Parathyroid adenoma (tissue), 2 donors: ENCODE data around the gene CHST12.

Experiments used
- H2AFZ ChIP-seq: fragments of 300-600 bp; sonication (generic); one replicate; pipeline ENCODE4 v1.7.0; 2017; ENCODE audit warnings: antibody characterized with exemption, mild to moderate bottlenecking
- H3K27ac ChIP-seq: fragments of 300-600 bp; sonication (generic); one replicate; pipeline ENCODE4 v1.7.0; 2017
- H3K27me3 ChIP-seq: fragments of 300-600 bp; sonication (generic); one replicate; pipeline ENCODE4 v1.7.0; 2017; ENCODE audit warnings: low read length; ENCODE audit not compliant: control insufficient read depth, insufficient read depth
- H3K36me3 ChIP-seq: fragments of 300-600 bp; sonication (generic); one replicate; pipeline ENCODE4 v1.7.0; 2017; ENCODE audit warnings: low read length; ENCODE audit not compliant: control insufficient read depth, insufficient read depth
- H3K4me1 ChIP-seq: fragments of 300-600 bp; sonication (generic); one replicate; pipeline ENCODE4 v1.7.0; 2017; ENCODE audit warnings: control low read depth
- H3K4me2 ChIP-seq: fragments of 300-600 bp; sonication (generic); one replicate; pipeline ENCODE4 v1.7.0; 2017; ENCODE audit warnings: low read length
- H3K4me3 ChIP-seq: fragments of 300-600 bp; sonication (generic); one replicate; pipeline ENCODE4 v1.7.0; 2017; ENCODE audit warnings: low read depth, low read length
- H3K79me2 ChIP-seq: fragments of 300-600 bp; sonication (generic); one replicate; pipeline ENCODE4 v1.7.0; 2017; ENCODE audit warnings: control low read depth
- H3K9ac ChIP-seq: fragments of 300-600 bp; sonication (generic); one replicate; pipeline ENCODE4 v1.7.0; 2017; ENCODE audit warnings: mild to moderate bottlenecking
- H3K9me3 ChIP-seq: fragments of 300-600 bp; sonication (generic); one replicate; pipeline ENCODE4 v1.7.0; 2017; ENCODE audit warnings: low read length; ENCODE audit not compliant: control insufficient read depth
- TF ChIP-seq, protein P1 (sequence below): fragments of 300-600 bp; sonication (generic); IDR thresholded peaks from one replicate; pipeline ENCODE4 v1.7.0; 2017; ENCODE audit warnings: antibody characterized with exemption, mild to moderate bottlenecking
- donor health status: primary hyperparathyroidism.

CHST12 gene

DNA sequence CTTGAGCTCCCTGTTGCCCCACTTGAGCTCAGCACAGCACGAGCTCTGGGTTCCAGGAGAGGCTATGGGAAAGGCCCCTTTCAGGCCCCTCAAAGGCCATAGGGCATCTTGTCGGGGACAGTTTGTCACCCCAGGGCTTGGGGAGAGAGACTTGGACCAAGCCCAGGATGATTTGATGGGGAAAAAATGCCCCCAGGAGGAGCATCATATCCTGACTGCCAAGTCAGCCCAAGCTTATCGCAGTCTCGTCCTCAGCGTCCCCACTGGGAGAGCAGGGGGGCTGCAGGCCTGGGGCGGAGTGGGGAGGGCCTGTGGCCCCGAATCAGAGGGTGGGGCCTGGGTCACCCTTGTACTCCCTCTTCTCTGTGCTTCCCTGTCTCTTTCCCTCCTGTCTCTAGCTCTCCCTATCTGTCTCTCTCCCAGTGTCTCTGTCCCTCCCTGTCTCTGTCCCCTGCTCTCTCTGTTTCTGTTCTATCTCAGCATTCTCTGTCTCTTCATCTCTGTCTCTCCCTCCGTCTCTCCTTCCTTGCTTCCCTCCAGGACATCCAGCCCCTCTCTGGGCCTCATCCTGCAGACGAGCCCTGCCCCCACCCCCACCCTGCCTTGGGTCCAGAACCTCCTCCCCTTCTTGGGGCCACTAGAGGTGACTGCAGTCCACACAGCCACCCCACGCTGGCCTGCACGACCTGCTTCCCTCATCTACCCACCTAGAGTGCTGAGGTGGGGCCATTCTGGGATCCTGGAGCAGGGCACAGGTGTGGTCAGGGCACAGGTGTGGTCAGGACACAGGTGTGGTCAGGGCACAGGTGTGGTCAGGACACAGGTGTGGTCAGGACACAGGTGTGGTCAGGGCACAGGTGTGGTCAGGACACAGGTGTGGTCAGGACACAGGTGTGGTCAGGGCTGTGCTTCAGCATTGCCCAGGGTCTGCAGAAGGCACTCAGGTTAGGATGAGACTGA is 90.1 kb downstream of the CHST12 start:
- Histone ChIP-seq H3K4me1 (no peaks in the 10 kb centered on the region), H3K27ac (no peak overlapping the region), H3K4me3 (no peak overlapping the region), H2AFZ (no peak overlapping the region), H3K79me2 (no peaks in the 10 kb centered on the region), H3K4me2 (no peak overlapping the region), H3K27me3 (no peaks in the 10 kb centered on the region), H3K9ac (no peak overlapping the region), H3K9me3 (no peaks in the 10 kb centered on the region), H3K36me3 (no peaks in the 10 kb centered on the region)
- TF ChIP-seq, protein P1, sequence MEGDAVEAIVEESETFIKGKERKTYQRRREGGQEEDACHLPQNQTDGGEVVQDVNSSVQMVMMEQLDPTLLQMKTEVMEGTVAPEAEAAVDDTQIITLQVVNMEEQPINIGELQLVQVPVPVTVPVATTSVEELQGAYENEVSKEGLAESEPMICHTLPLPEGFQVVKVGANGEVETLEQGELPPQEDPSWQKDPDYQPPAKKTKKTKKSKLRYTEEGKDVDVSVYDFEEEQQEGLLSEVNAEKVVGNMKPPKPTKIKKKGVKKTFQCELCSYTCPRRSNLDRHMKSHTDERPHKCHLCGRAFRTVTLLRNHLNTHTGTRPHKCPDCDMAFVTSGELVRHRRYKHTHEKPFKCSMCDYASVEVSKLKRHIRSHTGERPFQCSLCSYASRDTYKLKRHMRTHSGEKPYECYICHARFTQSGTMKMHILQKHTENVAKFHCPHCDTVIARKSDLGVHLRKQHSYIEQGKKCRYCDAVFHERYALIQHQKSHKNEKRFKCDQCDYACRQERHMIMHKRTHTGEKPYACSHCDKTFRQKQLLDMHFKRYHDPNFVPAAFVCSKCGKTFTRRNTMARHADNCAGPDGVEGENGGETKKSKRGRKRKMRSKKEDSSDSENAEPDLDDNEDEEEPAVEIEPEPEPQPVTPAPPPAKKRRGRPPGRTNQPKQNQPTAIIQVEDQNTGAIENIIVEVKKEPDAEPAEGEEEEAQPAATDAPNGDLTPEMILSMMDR: no peak

DNA sequence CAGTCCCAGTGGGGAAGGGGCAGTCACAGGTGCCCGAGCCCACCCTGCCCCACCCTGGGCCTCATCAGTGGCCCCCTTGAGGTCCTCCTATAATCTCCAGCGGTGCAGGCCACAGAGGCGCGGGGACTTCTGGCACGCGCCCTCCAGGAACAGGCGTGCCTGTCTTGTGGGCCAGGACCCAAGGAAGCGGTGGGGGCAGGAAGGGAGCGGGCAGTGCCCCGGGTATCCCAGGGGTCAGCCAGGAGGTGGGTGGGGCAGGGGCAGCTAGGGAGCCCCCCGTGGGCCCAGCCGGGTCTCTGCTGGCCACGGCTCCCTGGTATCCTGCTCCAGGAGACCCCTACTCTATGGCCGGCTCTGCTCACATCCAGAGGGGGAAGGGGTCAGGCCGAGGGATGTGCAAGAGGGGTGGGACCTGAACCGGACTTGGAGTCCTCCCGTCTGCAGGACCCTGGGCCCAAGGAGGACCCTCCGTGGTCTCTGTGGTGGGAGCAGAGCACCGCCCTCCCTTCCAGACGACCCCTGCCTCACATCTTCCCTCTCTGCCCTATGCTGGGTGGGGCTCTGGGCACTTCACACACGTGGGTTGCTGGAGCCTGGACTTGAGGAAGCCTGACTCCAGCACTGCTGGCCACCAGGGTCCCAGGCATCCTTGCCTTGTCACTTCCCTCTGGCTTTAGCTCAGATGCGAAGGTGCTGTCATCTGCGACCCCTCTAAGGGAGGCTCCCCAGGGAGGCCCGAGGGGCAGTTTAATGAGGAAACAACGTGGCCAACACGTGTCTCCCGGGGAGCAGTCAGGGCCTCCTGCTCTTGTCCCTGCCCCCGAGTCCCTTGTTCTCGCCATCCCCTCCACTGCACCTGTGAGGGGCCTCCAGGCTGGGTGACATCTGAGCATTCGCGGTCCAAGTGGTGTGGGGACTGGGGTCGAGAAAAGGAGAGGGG is 91.0 kb downstream of the CHST12 start:
- Histone ChIP-seq H3K36me3 (no peaks in the 10 kb centered on the region), H3K4me2 (no peak overlapping the region), H3K79me2 (no peaks in the 10 kb centered on the region), H3K27ac (no peak overlapping the region), H3K27me3 (no peaks in the 10 kb centered on the region), H3K4me1 (no peaks in the 10 kb centered on the region), H3K9me3 (no peaks in the 10 kb centered on the region), H3K9ac (no peak overlapping the region), H2AFZ (no peak overlapping the region), H3K4me3 (no peak overlapping the region)
- TF ChIP-seq, protein P1: no peak

DNA sequence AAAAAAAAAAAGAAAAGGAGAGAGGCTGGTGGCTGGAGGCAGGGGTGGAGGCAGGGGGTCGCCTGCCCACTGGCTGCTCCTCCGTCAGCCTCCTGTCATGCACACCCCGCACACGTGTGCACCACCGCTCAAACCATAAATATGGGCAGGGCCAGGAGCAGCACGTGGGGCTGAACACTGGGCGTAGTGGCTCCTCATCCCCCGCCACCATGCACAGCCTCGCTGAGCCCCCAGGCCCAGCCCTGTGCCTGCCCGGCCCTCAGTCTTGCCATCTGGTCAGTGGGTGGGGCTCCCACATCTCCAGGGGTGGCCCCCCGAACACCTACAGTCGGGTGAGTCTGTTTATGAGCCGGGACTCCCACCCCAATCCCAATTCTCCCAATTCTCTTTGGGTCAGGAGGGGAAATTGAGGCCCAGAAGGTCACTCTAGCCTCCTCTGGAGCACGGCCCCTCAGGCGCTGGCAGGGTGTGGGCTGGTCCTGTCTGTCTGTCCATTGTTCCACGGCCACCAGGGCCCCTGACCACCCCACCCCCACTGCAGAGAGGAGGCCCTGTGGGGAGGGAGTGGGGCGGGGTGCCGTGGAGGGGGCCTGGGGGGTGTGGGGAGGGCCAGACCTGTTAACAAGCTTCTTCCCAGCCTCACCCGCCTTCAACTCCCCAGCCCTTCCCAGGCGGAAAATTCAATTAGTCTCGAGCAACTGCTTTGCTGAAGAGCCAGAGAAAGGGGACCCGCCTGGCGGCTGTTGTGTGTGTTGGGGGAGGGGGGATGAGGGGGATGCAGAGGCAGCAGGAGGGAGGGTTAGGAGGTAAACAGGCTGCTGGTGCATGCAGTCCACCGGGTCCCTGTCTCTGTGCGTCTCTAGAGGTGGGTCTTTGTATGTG is 92.2 kb downstream of the CHST12 start:
- Histone ChIP-seq H3K36me3 (no peaks in the 10 kb centered on the region), H3K27ac (no peak overlapping the region), H2AFZ (no peak overlapping the region), H3K4me3 (no peak overlapping the region), H3K4me2 (no peak overlapping the region), H3K9me3 (no peaks in the 10 kb centered on the region), H3K79me2 (no peaks in the 10 kb centered on the region), H3K9ac (no peak overlapping the region), H3K4me1 (no peaks in the 10 kb centered on the region), H3K27me3 (no peaks in the 10 kb centered on the region)
- TF ChIP-seq, protein P1: no peak

DNA sequence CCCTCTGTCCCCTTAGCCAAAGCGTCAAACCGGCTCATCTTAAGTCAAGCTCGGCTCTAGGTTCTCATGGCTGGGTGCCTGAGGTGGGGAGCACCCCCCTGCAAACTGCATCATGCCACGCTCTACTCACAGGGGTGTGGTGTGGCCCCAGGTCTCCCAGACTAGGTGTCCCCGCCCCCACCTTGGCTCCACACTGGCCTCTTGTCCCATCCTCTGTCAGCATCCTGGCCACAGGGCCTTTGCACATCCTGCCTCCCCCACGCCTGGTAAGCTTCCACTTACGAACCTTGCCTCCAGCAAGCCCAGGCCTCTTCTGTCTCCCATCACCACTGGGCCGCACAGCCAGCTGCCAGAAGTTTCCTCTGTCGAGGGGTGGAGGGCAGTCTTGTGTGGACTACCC is 93.0 kb downstream of the CHST12 start:
- Histone ChIP-seq H3K4me2 (no peak overlapping the region), H2AFZ (no peak overlapping the region), H3K27me3 (no peaks in the 10 kb centered on the region), H3K4me1 (no peaks in the 10 kb centered on the region), H3K27ac (no peak overlapping the region), H3K36me3 (no peaks in the 10 kb centered on the region), H3K4me3 (no peak overlapping the region), H3K9me3 (no peaks in the 10 kb centered on the region), H3K79me2 (no peaks in the 10 kb centered on the region), H3K9ac (no peak overlapping the region)
- TF ChIP-seq, protein P1: no peak
